Erythroblast (primary cell): ENCODE results near the gene RTP2.
"Not testable (repeated sequence)": the region's sequence is repeated elsewhere in the genome, so short reads cannot be mapped to it uniquely, and the experiment has no call there.

ENCODE experiments used
- DNase-seq, 2 experiments: peaks; one replicate each; lab custom pipeline; 2025; lab: John Stamatoyannopoulos, UW
- GATA1 ChIP-seq: IDR thresholded peaks from 2 replicates; pipeline ENCODE4 v1.6.1; 2011; ENCODE audit warnings: low read depth, mild to moderate bottlenecking, control low read depth, low read length, moderate library complexity
- POLR2A ChIP-seq: IDR thresholded peaks from 2 replicates; pipeline ENCODE4 v1.6.1; 2011; ENCODE audit warnings: mild to moderate bottlenecking, low read length

The RTP2 gene

DNA sequence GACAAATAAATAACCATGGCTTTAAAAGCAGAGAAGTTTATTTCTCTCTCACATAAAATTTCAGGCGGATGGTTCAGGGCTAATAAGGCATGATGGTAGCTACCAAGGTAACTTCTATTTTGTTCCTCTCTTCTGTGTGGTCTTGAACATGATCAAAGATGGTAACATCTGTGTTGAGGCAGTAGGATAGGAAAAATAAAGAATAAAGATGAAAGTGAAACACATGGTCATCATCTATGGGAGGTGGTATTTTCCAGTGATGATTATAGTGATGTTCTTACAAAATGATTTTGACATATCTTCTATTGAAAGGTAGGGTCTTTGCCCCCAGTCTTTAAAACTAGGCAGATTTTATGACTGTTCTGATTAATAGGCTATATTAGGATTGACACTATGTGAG, 17.9 kb downstream of the RTP2 start:
- TF ChIP-seq GATA1 (no peak), POLR2A (no peak)

DNA sequence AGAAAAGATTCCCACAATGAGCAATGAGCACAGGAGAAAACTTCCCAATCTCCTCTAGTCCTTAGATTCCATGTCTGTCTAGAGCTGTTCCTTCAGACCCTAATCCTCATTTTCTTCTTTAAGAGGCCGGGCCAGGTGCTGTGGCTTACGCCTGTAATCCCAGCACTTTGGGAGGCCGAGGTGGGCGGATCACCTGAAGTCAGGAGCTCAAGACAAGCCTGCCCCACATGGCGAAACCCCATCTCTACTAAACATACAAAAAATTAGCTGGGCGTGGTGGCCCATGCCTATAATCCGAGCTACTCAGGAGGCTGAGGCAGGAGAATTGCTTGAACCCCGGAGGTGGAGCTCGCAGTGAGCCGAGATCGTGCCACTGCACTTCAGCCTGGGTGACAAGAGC, 20.6 kb downstream of the RTP2 start:
- not testable (repeated sequence) for DNase-seq

More for the DNA sequence above, 17.9 kb downstream of the RTP2 start:
- DNase-seq, result no peak

- peak; percentile 64 to 77 for DNase-seq
- TF ChIP-seq POLR2A (no peak), GATA1 (no peak)
These were observed 22.5 kb downstream of the RTP2 start for GRCh38 chr3:187679638-187680396.

GRCh38 chr3:187678726-187679268, 23.6 kb downstream of the RTP2 start:
- TF ChIP-seq GATA1 (no peak), POLR2A (no peak)
- DNase-seq, result peak; percentile 39 to 46

DNA sequence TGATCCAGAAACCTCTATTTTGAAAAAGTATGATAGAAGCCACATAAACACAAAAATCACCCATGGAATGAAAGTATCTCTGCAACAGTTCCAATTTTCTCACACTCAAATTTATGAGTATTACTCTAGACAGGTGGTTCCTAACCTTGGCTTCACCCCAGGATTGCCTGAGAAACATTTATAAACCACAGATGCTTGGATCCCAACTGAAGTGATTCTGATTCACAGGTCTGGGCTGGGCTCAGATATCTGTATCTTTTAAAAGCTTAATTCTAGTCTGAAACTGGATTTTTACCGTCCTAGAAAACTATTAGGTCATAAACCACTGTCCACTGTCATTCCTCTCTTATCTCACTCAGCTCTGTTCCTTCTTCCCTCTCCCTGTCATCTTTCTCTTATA, 24.8 kb downstream of the RTP2 start:
- TF ChIP-seq GATA1, result no peak
- no peak for TF ChIP-seq POLR2A
- DNase-seq, result no peak

DNA sequence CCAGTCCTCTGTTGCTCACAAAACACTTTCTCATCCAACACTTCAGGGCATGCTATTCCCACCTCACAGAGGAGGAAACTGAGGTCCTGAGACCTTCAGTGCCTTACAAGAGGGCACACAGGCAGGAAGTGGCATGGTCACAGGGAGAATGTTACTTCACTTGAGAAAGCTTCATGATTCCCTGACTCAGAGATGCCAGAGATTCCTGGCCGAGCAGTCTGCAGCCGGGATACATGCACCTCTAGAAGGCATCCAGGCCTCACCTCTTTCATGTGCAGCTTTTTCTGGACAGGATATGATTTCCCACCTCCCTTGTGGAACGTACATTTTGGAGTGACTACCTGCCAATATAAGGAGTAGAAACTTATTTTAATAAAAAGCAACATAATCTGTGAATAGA, 29.3 kb downstream of the RTP2 start:
- TF ChIP-seq GATA1, result no peak
- no peak for TF ChIP-seq POLR2A
- no peak for DNase-seq

DNA sequence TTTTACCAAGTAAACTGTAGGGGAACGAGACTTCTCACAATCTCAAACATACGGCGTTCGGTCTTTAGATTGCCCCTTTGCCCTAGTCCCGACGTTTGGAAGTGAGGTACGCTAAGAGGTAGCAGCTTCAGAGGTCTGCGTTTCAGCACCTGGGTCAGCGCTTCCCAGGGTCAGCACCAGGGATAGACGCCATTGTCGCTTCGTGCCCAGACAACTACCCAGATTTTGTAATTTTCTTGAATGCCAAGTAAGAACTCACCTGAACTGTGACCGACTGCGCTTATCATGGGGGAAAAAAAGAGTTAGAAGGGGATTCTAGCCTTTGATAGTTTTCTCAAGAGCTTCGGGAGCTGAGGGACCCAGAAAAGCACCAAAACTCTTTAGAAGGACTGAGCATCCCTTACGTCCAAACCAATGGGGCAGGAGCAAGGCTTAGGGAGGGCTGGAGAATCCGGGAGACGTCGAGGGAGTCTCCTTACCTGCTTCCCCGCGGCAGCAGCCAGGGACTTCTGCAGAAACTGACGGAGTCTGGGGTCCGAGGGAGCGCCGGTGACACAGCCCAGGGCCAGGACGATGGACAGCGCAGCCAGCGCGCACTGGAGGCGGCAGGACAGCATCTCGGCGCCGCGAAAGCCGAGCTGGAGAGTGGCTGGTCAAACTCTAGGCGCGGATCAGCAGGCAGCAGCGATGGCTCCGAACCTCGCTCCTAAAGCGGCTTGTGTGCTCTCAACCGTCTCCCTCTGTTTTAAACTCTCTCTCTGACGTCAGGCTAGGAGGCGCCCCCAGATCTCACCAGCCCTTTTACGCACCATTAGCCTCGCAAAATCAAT, 32.5 kb downstream of the RTP2 start, which contains the start of gene SST:
Gene SST (minus strand): TSS at position 720 of the 830 bp plus-strand sequence. CDS start 103 bp downstream, at position 617.
- TF ChIP-seq POLR2A, result no peak
- TF ChIP-seq GATA1, result no peak
- peak; percentile 3 to 17 for DNase-seq

GRCh38 chr3:187667526-187667925, 34.8 kb downstream of the RTP2 start:
- DNase-seq, result no peak
- no peak for TF ChIP-seq POLR2A
- no peak for TF ChIP-seq GATA1

DNA sequence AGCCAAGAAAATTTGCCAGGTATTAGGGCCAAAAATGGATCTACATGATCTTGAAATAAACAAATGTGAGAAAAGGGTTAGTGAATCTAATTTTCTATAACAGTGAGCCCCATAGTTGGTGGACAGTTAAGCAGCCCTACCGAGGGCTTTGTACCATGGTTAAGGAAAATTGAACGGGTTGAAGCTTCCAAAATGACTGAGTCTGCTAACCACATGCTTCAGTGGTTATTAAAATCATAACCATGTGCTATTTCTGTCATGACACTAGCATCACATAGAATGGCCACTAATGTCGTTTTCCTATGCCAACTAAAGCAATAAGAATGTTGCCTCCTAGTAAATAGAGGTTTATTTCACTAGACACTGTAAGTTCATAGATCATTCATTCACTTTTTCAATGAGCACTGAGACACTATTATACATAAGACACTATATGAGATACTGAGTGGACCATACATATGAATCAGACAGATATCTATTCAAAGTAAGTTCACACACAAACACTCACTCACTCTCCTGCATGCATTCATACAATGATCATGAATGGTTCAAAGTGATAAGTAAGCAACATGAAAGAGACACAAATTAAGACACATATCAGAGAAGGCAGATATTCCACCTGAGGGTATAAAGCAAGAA, 36.5 kb downstream of the RTP2 start:
- no peak for TF ChIP-seq GATA1
- no peak for TF ChIP-seq POLR2A
- no peak for DNase-seq

- no peak for DNase-seq
- no peak for TF ChIP-seq GATA1
- no peak for TF ChIP-seq POLR2A
These were observed 37.3 kb downstream of the RTP2 start for GRCh38 chr3:187665010-187665409.

DNA sequence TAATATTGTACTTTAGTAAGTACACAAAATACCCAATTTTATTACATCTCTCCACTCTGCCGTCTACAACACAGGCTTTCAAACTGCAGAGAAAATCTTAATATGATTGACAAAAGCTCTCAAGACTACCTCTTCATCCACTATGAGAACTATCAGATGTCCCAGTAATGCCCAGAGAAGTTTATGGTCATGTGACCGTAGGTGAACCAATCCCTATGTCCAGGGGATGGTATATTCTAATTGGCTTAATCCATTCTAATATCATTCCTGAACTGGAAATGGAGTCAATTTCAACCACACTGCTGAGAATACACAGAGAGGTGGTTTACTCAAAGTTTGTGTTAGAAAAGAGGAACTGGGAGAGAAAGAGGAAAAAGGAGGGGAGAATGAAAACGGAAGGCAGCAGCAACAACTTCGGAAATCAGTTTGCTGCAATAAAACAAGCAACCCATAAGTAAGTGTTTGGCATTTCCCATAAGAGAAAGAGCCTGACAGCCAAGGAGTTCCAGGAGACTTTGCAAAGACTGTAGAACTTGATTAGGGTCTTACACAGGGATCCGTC, 39.4 kb downstream of the RTP2 start:
- TF ChIP-seq POLR2A (no peak), GATA1 (no peak)
- DNase-seq, result no peak

- no peak for DNase-seq
- no peak for TF ChIP-seq GATA1
- TF ChIP-seq POLR2A, result no peak
These were observed 41.1 kb downstream of the RTP2 start for GRCh38 chr3:187661267-187661666.

GRCh38 chr3:187651282-187651681, 51.1 kb downstream of the RTP2 start:
- TF ChIP-seq GATA1 (no peak), POLR2A (no peak)
- DNase-seq, result no peak
